Tibial artery (tissue), 4 donors: Measurements from ENCODE around the gene ITPRIP.

Experiments used
- DNase-seq, 2 donors: peaks; one replicate each; pipeline ENCODE4 v3.0.0-alpha.2; 2019
- H3K27ac ChIP-seq, 2 donors: fragments of 200-600 bp; sonication (generic) in 1 of 2; 1 replicate in 1 of 2; 2 replicates in 1 of 2; pipeline ENCODE4 v1.5.1; 2018 to 2019; ENCODE audit warnings: mild to moderate bottlenecking in 1 of 2
- H3K27me3 ChIP-seq, 2 donors: fragments of 200-600 bp; sonication (generic) in 1 of 2; one replicate each; pipeline versions ENCODE4 v1.5.1 to v1.6.0; 2016 to 2019
- H3K36me3 ChIP-seq, 3 donors: fragments of 200-600 bp; sonication (generic) in 2 of 3; one replicate each; pipeline ENCODE4 v1.5.1; 2016 to 2019; ENCODE audit warnings: mild to moderate bottlenecking in 2 of 3
- H3K4me1 ChIP-seq, 4 donors: fragments of 200-600 bp; sonication (generic) in 2 of 4; 1 replicate in 3 of 4; 2 replicates in 1 of 4; pipeline ENCODE4 v1.5.1; 2016 to 2019
- H3K4me3 ChIP-seq, 2 donors: fragments of 200-600 bp; sonication (generic) in 1 of 2; 1 replicate in 1 of 2; 2 replicates in 1 of 2; pipeline ENCODE4 v1.5.1; 2018 to 2019; ENCODE audit warnings: mild to moderate bottlenecking in 2 of 2
- H3K9me3 ChIP-seq, 3 donors: fragments of 200-600 bp; sonication (generic) in 1 of 3; one replicate each; pipeline ENCODE4 v1.5.1; 2016 to 2019
- intact Hi-C: fragments of 100-400 bp; cut with DNase I; formaldehyde crosslinking; loops from one replicate; pipeline ENCODE4 v1.15.0; 2023; ENCODE audit warnings: low total_unique reads
- TF ChIP-seq, protein P1 (sequence below), 2 experiments: fragments of 200-600 bp in 1 of 2; fragments of 450-650 bp in 1 of 2; IDR thresholded peaks; one replicate each; pipeline ENCODE4 v1.5.1; 2017 to 2019; ENCODE audit warnings: antibody characterized with exemption in 2 of 2, mild to moderate bottlenecking in 1 of 2, moderate library complexity in 1 of 2

Gene ITPRIP

DNA sequence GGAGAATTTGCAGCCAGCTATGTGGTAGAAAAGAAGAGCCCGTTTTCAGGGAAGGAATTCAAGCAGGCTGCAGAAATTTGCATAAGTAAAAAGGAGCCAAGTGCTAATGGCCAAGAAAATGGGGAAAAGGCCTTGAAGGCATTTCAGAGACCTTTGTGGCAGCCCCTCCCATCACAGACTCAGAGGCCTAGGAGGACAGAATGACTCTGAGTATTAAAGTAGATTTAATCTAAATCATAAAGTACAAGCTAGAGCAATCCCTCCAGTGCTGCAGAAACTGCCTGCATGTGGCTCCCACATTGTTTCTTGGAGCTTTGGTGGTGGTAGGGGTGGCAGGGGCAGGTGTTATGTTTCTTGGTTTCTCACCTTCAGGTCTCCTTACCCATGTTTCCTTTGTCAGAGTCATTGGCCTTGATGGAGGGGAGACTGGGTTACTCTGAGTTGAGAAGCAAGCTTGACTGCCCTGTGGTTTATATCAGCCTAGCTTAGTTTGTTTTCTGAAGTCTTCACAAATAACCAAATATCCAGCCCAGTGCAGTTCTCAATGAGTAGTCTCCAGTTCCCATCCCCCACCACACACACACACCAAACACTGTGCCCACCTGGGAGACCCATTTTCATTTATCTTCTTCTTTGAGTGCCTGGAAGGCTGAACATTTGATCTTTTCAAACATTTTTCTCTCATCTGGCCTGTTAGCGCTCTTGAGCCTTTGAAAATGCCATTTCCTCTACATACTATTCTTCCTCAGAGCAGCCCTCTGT is 34.5 kb downstream of the ITPRIP start:
- intact Hi-C loops: no loop called here
- H3K4me1 ChIP-seq: peaks cover 7 to 61% (median 43%) of the 10 kb centered on the region in 4 donors

DNA sequence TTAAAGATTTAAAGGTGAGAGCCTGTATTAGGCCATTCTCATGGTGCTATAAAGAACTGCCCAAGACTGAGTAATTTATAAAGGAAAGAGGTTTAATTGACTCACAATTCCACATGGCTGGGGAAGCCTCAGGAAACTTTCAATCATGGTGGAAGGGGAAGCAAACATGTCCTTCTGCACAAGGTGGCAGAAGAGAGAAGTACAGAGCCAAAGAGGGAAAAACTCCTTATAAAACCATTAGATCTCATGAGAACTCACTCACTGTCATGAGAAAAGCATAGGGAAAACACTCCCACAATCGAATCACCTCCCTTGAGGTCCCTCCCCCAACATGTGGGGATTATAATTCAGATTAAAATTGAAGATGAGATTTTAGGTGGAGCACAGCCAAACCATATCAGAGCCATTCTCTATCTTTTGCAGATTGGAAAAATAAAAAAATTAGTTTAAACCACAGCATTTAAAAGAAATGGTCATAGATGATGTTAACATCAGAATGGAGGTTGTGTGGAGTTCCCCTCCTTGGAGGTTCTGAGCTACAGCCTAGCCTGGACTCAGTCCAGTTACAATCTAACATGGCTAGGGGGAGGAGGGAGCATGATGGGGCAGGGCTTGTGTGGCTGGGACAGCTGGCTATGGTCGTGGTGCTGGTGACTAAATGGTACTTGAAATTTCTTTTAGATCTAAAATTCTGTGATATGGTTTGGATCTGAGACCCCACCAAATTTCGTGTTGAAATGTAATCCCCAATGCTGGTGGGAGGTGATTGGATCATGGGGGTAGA is 36.2 kb downstream of the ITPRIP start:
- TF ChIP-seq, protein P1, sequence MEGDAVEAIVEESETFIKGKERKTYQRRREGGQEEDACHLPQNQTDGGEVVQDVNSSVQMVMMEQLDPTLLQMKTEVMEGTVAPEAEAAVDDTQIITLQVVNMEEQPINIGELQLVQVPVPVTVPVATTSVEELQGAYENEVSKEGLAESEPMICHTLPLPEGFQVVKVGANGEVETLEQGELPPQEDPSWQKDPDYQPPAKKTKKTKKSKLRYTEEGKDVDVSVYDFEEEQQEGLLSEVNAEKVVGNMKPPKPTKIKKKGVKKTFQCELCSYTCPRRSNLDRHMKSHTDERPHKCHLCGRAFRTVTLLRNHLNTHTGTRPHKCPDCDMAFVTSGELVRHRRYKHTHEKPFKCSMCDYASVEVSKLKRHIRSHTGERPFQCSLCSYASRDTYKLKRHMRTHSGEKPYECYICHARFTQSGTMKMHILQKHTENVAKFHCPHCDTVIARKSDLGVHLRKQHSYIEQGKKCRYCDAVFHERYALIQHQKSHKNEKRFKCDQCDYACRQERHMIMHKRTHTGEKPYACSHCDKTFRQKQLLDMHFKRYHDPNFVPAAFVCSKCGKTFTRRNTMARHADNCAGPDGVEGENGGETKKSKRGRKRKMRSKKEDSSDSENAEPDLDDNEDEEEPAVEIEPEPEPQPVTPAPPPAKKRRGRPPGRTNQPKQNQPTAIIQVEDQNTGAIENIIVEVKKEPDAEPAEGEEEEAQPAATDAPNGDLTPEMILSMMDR (IDR thresholded peaks at IDR 0.05): no peak
- H3K27ac ChIP-seq: peak overlapping the region; percentile 80 to 95
- H3K36me3 ChIP-seq: no peaks in the 10 kb centered on the region
- H3K27me3 ChIP-seq: no peaks in the 10 kb centered on the region
- intact Hi-C loops: loop anchor here (2.0 kb wide), 1 partner anchor 37 kb away; the partner anchor contains the start of gene ITPRIP
- DNase-seq: no peak
- H3K9me3 ChIP-seq: no peaks in the 10 kb centered on the region
- H3K4me1 ChIP-seq: peaks cover 7 to 57% (median 32%) of the 10 kb centered on the region in 4 donors
- H3K4me3 ChIP-seq: no peak overlapping the region

More for the DNA sequence above, 34.5 kb downstream of the ITPRIP start:
- Histone ChIP-seq H3K36me3 (no peaks in the 10 kb centered on the region), H3K4me3 (no peak overlapping the region), H3K27me3 (no peaks in the 10 kb centered on the region), H3K9me3 (no peaks in the 10 kb centered on the region), H3K27ac (no peak overlapping the region)
- no peak for DNase-seq
- TF ChIP-seq, protein P1 (IDR thresholded peaks at IDR 0.05): no peak

DNA sequence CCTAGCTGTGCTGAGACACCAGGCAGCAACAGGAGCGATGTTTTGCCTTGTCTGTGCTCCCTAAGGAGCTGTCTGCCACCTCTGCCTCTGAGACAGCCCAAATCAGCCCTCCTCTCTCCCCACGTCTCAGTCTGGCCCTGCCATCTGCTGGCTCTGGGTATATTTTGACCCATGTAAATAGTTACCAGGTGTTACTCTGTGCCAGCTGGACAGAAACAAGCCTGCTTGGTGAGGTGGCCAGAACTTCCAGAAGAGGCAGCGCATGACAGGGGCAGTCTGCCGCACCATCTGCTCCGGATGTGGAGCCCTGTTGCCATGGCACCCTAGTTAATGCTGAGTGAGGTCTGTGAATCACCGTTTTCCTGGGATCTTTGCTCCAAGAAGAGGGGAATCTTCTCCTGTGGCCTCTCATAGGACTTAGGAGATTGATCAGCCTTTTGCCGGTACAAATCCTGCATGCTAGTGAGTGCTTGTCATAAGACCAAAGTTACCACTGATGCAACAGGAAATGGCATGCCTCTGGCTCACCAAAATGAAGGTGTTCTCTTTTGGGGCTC is 37.5 kb downstream of the ITPRIP start:
- Histone ChIP-seq H3K4me1 (peaks cover 6 to 54% (median 27%) of the 10 kb centered on the region in 4 donors), H3K36me3 (no peaks in the 10 kb centered on the region), H3K4me3 (peak overlapping the region in 1 of 2 donors; percentile 23), H3K27ac (peak overlapping the region; percentile 80 to 95), H3K9me3 (no peaks in the 10 kb centered on the region), H3K27me3 (no peaks in the 10 kb centered on the region)
- peak; percentile 84 to 94 for DNase-seq
- intact Hi-C loops: loop anchor here (2.0 kb wide), 1 partner anchor 38 kb away; the partner anchor contains the start of gene ITPRIP
- TF ChIP-seq, protein P1 (IDR thresholded peaks at IDR 0.05): peak; percentile 15 to 24

DNA sequence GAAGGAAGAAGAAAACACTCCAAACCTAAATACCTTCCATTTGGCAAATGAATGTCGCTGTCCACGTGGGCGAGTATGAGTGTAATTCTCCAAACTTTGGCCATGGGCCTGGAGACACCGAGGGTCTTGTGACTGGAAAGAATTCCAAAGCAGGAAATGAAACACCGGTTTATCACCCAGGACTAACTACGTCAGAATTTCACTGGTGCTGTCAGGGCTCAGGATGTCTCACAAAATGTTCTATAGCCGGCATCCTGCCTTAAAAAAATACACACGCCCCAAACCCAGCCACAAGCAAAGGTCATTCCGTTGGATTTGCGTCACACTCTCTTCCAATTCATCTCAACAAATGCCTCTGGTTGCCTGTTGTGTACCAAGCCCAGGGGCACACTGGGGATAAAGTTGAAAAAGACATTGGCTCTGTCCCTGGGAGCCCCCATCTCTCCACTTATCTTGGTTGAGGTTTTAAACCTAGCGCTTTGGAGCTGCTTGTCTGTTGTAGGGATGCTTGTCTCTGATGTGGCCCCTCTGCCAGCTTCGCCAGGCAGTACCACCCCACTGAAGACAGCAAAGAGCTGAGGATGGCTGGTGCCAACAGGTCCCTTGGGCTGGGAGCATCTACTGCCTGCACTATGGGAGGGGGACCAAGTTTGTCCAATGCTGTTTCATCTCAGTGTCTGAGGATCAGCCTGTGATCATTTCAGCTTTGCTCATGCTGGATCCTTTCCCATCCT is 38.1 kb downstream of the ITPRIP start:
- H3K27me3 ChIP-seq: no peaks in the 10 kb centered on the region
- no peaks in the 10 kb centered on the region for H3K9me3 ChIP-seq
- H3K4me1 ChIP-seq: peaks cover 0 to 53% (median 22%) of the 10 kb centered on the region in 4 donors
- H3K36me3 ChIP-seq: no peaks in the 10 kb centered on the region
- TF ChIP-seq, protein P1 (IDR thresholded peaks at IDR 0.05): no peak
- intact Hi-C loops: loop anchor here (2.0 kb wide), 1 partner anchor 39 kb away; the partner anchor contains the start of gene ITPRIP
- peak; percentile 72 to 88 for DNase-seq
- peak overlapping the region in 1 of 2 donors; percentile 23 for H3K4me3 ChIP-seq
- H3K27ac ChIP-seq: peak overlapping the region; percentile 80 to 95
